HG03103 (cell line): Measurements from ENCODE around the gene B9D1.
"Not testable (repeated sequence)": the region's sequence is repeated elsewhere in the genome, so short reads cannot be mapped to it uniquely, and the experiment has no call there.

ENCODE experiments used
- ATAC-seq: cut with Tn5 transposase; IDR thresholded peaks from one replicate; pipeline ENCODE4 v1.9.1; 2021; ENCODE audit warnings: low read depth; ENCODE audit not compliant: unreplicated experiment

Gene B9D1

GRCh38 chr17:19361326-19361725, 1.2 kb downstream of the B9D1 start:
- ATAC-seq: no peak

- ATAC-seq: no peak
Observed at GRCh38 chr17:19360772-19361171, 1.8 kb downstream of the B9D1 start.

DNA sequence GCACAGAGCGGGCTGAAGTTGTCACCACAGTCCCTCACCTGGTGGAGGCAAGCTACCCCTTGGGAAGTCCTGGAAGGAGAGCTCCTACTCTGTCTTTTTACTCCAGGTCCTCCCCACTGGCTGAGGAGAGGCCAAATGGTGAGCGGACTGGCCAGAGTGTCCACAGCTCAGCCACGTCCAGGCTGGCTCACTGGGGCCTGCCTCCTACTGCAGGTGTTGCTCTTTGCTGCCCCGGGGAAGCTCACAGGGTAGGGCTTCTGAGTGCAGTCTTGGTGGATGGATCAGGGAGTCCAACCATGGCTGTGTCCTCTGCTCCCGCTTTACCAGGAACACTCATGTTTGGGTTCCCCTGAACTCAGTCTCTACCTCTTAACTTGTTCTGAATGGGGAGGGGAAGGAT, 2.7 kb downstream of the B9D1 start:
- ATAC-seq: no peak

GRCh38 chr17:19359151-19359550, 3.4 kb downstream of the B9D1 start:
- ATAC-seq: no peak

GRCh38 chr17:19357761-19358160, 4.8 kb downstream of the B9D1 start:
- ATAC-seq: no peak

GRCh38 chr17:19357351-19357750, 5.2 kb downstream of the B9D1 start:
- ATAC-seq: no peak

- no peak for ATAC-seq
Observed at GRCh38 chr17:19354748-19355147, 7.8 kb downstream of the B9D1 start.

GRCh38 chr17:19353401-19353800, 9.1 kb downstream of the B9D1 start:
- ATAC-seq: not testable (repeated sequence)

DNA sequence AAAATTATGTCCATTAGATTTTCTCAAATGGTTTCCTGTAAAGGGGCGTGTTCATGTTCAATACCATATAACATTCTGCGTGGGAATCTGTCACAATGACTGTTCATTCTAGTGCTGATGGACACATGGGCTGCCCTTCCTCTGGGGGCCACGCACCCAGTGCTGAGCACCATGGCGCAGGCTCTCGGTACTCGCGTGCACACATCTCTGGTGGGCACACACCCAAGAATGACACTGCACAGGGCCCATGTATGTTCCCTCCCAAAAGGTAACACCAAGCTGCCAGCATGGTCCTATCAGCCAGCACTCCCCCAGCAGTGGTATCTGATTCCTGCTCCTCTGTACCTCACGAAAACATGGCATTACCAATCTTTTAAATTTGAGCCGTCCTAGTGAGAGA, 13.7 kb downstream of the B9D1 start:
- ATAC-seq: no peak

GRCh38 chr17:19348081-19348650, 14.4 kb downstream of the B9D1 start:
- no peak for ATAC-seq

DNA sequence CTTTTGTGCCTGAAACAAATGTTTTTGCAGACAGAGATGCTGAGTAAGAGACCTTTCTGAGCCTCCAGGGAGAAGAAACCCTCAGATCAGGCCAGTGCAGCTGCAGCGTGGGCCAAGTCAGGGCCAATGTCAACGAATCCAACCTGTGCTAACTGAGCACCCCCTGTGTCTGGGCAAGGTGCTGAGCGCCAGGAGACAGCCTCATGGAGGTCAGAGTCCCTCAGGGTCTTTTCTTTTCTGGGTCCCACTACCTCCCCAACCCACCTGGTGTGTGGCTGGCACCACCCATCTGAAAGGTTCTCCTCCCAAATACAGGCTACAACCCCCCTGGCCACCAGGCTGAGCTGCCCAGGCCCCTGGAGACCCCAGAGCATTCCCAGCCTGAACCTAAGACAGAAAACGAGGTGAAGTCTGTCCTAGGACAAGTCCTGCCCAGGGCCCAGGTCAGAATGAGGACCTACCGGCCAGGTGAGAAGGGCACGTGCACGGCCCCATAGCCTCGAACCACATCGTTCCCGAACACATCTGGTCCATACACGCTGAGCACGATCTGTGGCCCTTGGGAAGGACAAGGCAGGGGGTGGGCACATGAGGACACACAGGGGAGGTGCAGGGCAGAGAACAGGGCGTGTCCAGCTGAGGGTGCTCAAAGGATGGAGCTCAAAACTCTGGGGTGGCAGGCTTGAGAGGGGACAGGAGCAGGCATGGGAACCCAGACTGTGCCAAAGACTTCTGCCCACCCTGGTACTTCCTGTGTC, 15.0 kb downstream of the B9D1 start:
- ATAC-seq: no peak

GRCh38 chr17:19346351-19347255, 15.9 kb downstream of the B9D1 start:
- no peak for ATAC-seq

GRCh38 chr17:19345486-19346350, 16.8 kb downstream of the B9D1 start:
- no peak for ATAC-seq

DNA sequence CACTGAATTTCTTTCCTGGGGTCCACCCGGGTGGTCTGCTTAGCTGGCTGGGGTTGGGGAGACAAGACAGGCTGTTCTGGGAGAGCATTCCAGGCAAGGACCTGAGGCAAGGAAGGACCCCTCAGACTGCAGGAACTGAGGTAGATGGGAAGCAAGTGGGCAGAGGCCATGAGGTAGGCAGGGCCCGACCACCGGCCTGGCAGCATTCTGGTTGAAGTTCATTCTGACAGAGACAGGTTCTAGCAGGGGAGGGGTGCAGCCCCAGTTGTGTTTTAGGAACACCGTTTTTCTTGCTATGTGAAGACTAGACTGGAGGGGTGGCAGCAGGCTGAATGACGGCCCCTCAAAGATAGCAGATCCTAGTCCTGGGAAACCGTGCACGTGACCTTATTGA, 17.5 kb downstream of the B9D1 start:
- ATAC-seq: no peak

- no peak for ATAC-seq
Observed at GRCh38 chr17:19344311-19345066, 18.0 kb downstream of the B9D1 start.

- ATAC-seq: no peak
Observed at GRCh38 chr17:19343671-19344151, 18.8 kb downstream of the B9D1 start.

DNA sequence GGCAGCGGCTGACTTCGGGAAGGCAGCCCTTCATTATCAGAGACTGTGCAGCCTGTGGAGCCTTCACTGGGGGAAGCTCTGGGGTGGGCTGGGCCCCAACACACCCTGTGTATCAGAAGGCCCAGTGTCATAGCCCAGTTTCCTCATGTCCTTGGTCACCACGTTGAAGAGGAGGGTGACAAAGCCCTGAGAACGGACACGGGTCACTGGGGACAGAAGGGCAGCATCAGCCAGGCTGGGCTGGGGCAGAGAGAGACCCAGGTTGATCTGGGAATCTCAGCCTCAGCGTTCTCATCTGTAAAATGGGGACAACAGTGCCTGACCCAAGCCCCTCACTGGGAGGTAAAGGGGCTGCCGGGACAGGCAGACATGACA, 19.3 kb downstream of the B9D1 start:
- no peak for ATAC-seq

GRCh38 chr17:19342611-19343255, 19.8 kb downstream of the B9D1 start:
- ATAC-seq: no peak
